OCI-LY3 (cell line): ENCODE measurements around the gene INPP5K.
"Not testable (repeated sequence)": the region's sequence is repeated elsewhere in the genome, so short reads cannot be mapped to it uniquely, and the experiment has no call there.

Experiments
- H2AFZ ChIP-seq: fragments of 200-600, 300-600 bp; shearing (Covaris generic); 2 replicates; pipeline ENCODE4 v1.6.0; 2014; ENCODE audit warnings: antibody characterized with exemption, low read depth, low read length
- H3K27ac ChIP-seq: fragments of 200-600, 300-600 bp; sonication (generic); 2 replicates; pipeline ENCODE4 v1.5.1; 2014; ENCODE audit warnings: mild to moderate bottlenecking, low read length, moderate library complexity, mixed read lengths
- H3K27me3 ChIP-seq: fragments of 200-600, 300-600 bp; sonication (generic); 2 replicates; pipeline ENCODE4 v1.6.1; 2014; ENCODE audit warnings: low read depth, low read length, mixed read lengths
- H3K36me3 ChIP-seq: fragments of 200-600, 300-600 bp; sonication (generic); replicated peaks from 2 replicates; pipeline ENCODE3; 2014; ENCODE audit warnings: low read depth, low read length, mixed read lengths
- H3K4me1 ChIP-seq: fragments of 300-600, 200-600 bp; sonication (generic); 2 replicates; pipeline ENCODE4 v1.6.1; 2014; ENCODE audit warnings: low read length, mixed read lengths
- H3K4me2 ChIP-seq: fragments of 200-600, 300-600 bp; sonication (generic); 2 replicates; pipeline ENCODE4 v1.6.1; 2014; ENCODE audit warnings: low read length, mixed read lengths
- H3K4me3 ChIP-seq: fragments of 300-600, 200-600 bp; sonication (generic); 2 replicates; pipeline ENCODE4 v1.5.1; 2014; ENCODE audit warnings: antibody characterized with exemption, mild to moderate bottlenecking, low read length, moderate library complexity
- H3K79me2 ChIP-seq: fragments of 300-600, 200-600 bp; shearing (Covaris generic); 2 replicates; pipeline ENCODE4 v1.6.1; 2014; ENCODE audit warnings: mild to moderate bottlenecking, low read length, mixed read lengths
- H3K9ac ChIP-seq: fragments of 300-600, 200-600 bp; shearing (Covaris generic); 2 replicates; pipeline ENCODE4 v1.6.0; 2014; ENCODE audit warnings: mild to moderate bottlenecking, low read length, moderate library complexity
- H3K9me3 ChIP-seq: fragments of 200-600, 300-600 bp; shearing (Covaris generic); 2 replicates; pipeline ENCODE4 v1.6.1; 2014; ENCODE audit warnings: low read length, mixed read lengths; ENCODE audit not compliant: insufficient read depth
- H4K20me1 ChIP-seq: fragments of 200-600, 300-600 bp; sonication (generic); 2 replicates; pipeline ENCODE4 v1.6.1; 2016; ENCODE audit warnings: low read length, mixed read lengths; ENCODE audit not compliant: insufficient read depth
- CTCF ChIP-seq: fragments of 200-600, 300-600 bp; sonication (generic); IDR thresholded peaks from 2 replicates; pipeline ENCODE4 v1.5.1; 2014; ENCODE audit warnings: antibody characterized with exemption, low read length, low read depth
- EZH2phosphoT487 ChIP-seq: fragments of 200-600 bp; shearing (Covaris generic); IDR thresholded peaks from 2 replicates; pipeline ENCODE4 v1.6.1; 2018; ENCODE audit warnings: antibody characterized with exemption, mixed run types, low read depth

Gene INPP5K

GRCh38 chr17:1509290-1509881, 7.0 kb downstream of the INPP5K start:
- Histone ChIP-seq H3K4me1 (no peaks in the 10 kb centered on the region), H3K27me3 (no peaks in the 10 kb centered on the region), H3K4me3 (no peak overlapping the region), H4K20me1 (no peaks in the 10 kb centered on the region), H3K36me3 (no peaks in the 10 kb centered on the region), H3K9me3 (no peaks in the 10 kb centered on the region), H3K79me2 (no peaks in the 10 kb centered on the region), H3K27ac (no peak overlapping the region), H2AFZ (no peak overlapping the region), H3K4me2 (no peak overlapping the region), H3K9ac (no peak overlapping the region)
- no peak for TF ChIP-seq CTCF

DNA sequence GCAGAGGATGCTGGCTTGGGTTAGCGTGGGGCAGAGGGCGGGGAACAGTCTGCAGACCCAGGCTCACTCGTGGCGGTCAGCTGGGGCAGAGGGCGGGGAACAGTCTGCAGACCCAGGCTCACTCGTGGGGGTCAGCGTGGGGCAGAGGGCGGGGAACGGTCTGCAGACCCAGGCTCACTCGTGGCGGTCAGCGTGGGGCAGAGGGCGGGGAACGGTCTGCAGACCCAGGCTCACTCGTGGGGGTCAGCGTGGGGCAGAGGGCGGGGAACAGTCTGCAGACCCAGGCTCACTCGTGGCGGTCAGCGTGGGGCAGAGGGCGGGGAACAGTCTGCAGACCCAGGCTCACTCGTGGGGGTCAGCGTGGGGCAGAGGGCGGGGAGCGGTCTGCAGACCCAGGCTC, 7.7 kb downstream of the INPP5K start:
- H3K36me3 ChIP-seq, H3K9ac ChIP-seq, H3K4me2 ChIP-seq, H3K79me2 ChIP-seq, H3K27ac ChIP-seq, H3K4me1 ChIP-seq, H4K20me1 ChIP-seq, H3K4me3 ChIP-seq, H3K9me3 ChIP-seq, H3K27me3 ChIP-seq, H2AFZ ChIP-seq: not testable (repeated sequence)

- no peak overlapping the region for H3K9ac ChIP-seq
- no peak overlapping the region for H3K4me2 ChIP-seq
- H3K4me1 ChIP-seq = no peaks in the 10 kb centered on the region
- no peaks in the 10 kb centered on the region for H4K20me1 ChIP-seq
- no peak overlapping the region for H2AFZ ChIP-seq
- H3K4me3 ChIP-seq = no peak overlapping the region
- H3K27me3 ChIP-seq = no peaks in the 10 kb centered on the region
- no peak overlapping the region for H3K27ac ChIP-seq
- H3K36me3 ChIP-seq = no peaks in the 10 kb centered on the region
- no peak for TF ChIP-seq CTCF
- no peak for TF ChIP-seq EZH2phosphoT487
- H3K9me3 ChIP-seq = no peaks in the 10 kb centered on the region
- H3K79me2 ChIP-seq = no peaks in the 10 kb centered on the region
These were observed 9.7 kb downstream of the INPP5K start for GRCh38 chr17:1506649-1507267.

- Histone ChIP-seq H4K20me1 (no peaks in the 10 kb centered on the region), H3K4me2 (no peak overlapping the region), H2AFZ (no peak overlapping the region), H3K9ac (no peak overlapping the region), H3K4me1 (no peaks in the 10 kb centered on the region), H3K36me3 (no peaks in the 10 kb centered on the region), H3K9me3 (no peaks in the 10 kb centered on the region), H3K4me3 (no peak overlapping the region), H3K27ac (no peak overlapping the region), H3K79me2 (no peaks in the 10 kb centered on the region), H3K27me3 (no peaks in the 10 kb centered on the region)
- TF ChIP-seq EZH2phosphoT487 = no peak
- TF ChIP-seq CTCF = no peak
These were observed 10.8 kb downstream of the INPP5K start for GRCh38 chr17:1505586-1505985.

DNA sequence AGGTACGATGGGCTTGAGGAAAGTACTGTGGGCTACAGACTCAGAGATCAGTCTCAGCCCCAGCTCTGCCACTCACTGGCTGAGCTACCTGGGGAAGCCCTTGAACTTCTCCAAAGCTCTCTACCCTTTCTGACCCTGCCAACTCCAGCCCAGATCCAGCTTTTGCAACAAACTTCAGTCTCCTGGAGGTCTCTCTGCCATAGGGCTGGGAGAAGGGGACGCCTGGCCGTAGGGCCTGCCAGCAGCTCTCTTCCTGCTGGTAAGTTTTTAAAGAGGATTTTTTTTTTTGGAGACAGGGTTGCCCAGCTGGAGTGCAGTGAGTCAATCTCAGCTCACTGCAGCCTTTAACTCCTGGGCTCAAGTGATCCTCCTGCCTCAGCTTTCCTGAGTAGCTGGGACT, 11.5 kb downstream of the INPP5K start:
- no peak overlapping the region for H3K9ac ChIP-seq
- H3K9me3 ChIP-seq = no peaks in the 10 kb centered on the region
- no peak overlapping the region for H3K4me2 ChIP-seq
- no peaks in the 10 kb centered on the region for H3K27me3 ChIP-seq
- no peak overlapping the region for H2AFZ ChIP-seq
- no peaks in the 10 kb centered on the region for H4K20me1 ChIP-seq
- H3K27ac ChIP-seq = no peak overlapping the region
- TF ChIP-seq EZH2phosphoT487 (no peak), CTCF (no peak)
- H3K36me3 ChIP-seq = no peaks in the 10 kb centered on the region
- H3K4me3 ChIP-seq = no peak overlapping the region
- H3K79me2 ChIP-seq = no peaks in the 10 kb centered on the region
- H3K4me1 ChIP-seq = no peaks in the 10 kb centered on the region
